IPS-18c (cell line): ENCODE measurements around the gene CACNA2D2.

Experiments
- H3K4me3 ChIP-seq: 2 replicates; pipeline ENCODE4 v1.7.0; 2013; ENCODE audit warnings: low read depth, mild to moderate bottlenecking, low read length, moderate library complexity; ENCODE audit not compliant: insufficient read depth
- H3K9me3 ChIP-seq: one replicate; pipeline ENCODE4 v1.6.1; 2013; ENCODE audit warnings: mild to moderate bottlenecking, low read length, moderate library complexity; ENCODE audit not compliant: control insufficient read depth, insufficient read depth

The CACNA2D2 gene

GRCh38 chr3:50374363-50375257 is 128.8 kb downstream of the CACNA2D2 start:
- no peak overlapping the region for H3K4me3 ChIP-seq

GRCh38 chr3:50373146-50374051 is 130.0 kb downstream of the CACNA2D2 start:
- Histone ChIP-seq H3K4me3 (no peak overlapping the region), H3K9me3 (no peaks in the 10 kb centered on the region)

More at GRCh38 chr3:50374363-50375257, 128.8 kb downstream of the CACNA2D2 start:
- no peaks in the 10 kb centered on the region for H3K9me3 ChIP-seq

DNA sequence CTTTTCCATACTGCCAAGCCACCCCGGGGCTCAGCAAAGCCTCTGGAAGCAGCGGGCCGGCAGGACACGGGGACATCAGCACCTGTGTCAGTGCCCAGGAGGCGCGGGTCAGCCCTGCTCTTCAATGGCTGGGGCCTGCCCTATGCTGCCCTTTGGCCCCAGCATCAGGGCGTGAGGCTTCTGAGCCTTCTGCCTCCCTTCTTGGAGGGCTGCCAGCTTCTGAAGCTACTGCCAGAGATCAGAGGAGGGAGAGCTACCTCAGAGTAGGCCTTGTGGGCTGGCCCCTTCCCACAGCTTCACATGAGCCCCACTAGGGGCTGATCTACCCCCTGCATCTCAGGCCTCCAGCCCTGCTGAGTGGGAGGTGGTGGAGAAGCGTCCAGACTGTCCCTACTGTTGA is 131.1 kb downstream of the CACNA2D2 start:
- H3K9me3 ChIP-seq = no peaks in the 10 kb centered on the region
- no peak overlapping the region for H3K4me3 ChIP-seq

- Histone ChIP-seq H3K9me3 (no peaks in the 10 kb centered on the region), H3K4me3 (no peak overlapping the region)
Observed at GRCh38 chr3:50371133-50371685, 132.2 kb downstream of the CACNA2D2 start.

GRCh38 chr3:50370594-50370993 is 132.8 kb downstream of the CACNA2D2 start:
- Histone ChIP-seq H3K4me3 (no peak overlapping the region), H3K9me3 (no peaks in the 10 kb centered on the region)

DNA sequence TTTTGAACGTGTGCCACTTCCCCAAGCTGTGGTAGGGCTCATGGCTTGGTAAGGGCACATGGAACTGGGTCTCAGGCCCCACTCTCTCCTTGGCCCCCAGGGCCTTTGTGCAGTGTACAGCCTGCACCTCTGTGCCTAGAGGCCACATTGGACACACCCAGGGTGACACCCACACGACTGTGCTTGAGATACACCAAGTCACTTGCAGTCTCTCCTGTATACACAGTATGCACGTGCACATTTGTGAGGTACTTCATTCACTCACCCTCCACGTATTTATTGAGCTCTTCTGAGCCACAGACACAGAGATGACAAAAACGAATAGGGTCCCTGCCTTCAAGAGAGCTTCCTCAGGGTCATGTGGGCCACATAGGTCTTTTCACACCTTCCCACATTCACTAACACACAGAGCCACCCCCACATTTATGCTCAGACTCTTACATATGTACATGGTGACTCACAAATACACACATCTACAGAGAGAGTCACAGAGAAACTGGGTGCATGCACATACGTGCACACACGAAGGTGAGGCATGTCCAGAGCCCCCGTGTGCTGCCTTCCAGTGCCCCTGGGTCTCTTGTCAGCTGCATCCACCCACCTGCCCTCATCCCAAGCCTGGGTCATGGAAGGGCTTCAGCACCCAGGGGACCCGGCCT is 134.3 kb downstream of the CACNA2D2 start:
- Histone ChIP-seq H3K4me3 (no peak overlapping the region), H3K9me3 (no peaks in the 10 kb centered on the region)

DNA sequence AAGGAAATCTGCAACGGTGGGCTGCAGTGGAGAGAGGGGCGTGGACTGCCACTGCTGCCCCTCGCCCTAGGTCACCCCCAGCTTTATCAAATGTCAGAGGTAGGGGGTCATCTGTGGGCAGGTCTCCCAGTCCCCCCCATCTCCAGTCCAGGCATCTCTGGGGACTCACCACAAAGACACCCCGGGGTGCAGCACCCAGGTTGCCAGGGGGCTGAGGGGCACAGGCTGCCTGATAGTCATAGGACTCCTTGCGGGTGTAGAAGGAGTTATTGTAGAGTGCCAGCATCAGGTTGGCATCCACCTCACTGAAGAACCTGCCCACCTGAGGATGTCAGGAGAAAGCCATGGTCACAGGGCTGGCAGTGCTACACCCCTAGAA is 137.6 kb downstream of the CACNA2D2 start:
- Histone ChIP-seq H3K9me3 (no peaks in the 10 kb centered on the region), H3K4me3 (peak overlapping the region; percentile 63)

DNA sequence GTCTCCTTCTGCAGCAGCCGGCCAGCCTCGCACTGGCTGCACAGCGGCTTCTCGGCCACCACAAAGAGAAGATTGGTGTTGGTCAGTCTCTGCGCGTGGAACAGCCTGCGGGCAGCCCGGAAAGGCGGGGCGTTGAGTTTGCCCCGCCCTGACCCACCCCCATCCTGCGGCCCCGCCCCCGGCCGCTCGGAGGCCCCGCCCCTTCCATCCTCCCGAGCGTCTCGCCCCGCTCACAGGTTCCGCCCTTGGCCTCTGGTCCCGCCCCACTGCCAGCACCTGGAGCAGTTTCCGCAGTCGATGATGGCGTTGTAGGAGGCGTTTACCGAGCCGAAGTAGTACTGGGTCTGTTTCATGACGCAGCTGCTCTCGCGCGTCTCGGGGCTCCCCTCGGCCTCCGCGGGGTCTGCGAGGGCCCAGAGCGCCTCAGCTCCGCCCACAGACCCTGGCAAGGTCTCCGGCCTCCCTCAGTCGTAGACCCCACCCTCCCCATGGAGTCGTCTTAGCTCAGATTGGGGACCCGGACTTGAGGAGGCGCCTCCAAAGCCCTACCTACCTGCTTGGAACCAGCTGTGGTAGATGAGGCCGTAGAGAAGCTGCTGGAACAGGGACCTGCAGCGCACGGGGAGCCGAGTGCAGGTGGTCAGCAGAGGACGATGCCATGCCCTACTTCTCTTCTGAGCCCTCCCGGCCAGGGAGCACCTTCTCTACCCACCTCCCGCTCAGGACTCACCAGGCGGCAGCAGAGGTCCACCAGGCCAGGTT is 138.2 kb downstream of the CACNA2D2 start:
- Histone ChIP-seq H3K9me3 (no peaks in the 10 kb centered on the region), H3K4me3 (peak overlapping the region; percentile 63)

DNA sequence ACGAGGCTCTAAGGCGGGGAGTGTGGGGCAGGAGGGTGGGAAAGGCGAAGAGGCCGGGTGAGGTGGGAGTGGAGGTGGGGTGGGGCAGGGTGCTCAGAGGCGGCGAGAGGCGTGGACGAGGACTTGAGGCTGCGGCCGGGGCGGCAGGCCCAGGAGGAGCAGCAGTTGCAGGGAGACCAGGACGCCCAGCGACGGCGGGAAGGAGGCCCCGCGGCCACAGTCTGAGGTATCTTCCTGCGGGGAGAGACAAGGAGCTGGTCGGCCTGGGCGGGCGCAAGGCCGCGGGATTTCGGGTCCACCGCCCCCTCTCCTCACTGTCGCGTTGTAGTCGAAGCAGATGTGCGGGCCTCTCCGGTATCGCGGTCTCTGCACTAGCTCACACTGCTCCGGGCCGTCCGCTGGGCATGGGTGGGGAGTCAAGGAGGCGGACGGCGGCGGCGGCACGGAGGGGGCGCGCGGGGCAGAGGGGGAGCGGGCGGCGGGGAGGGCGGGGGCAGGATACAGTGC is 138.8 kb downstream of the CACNA2D2 start:
- Histone ChIP-seq H3K9me3 (no peaks in the 10 kb centered on the region), H3K4me3 (peak overlapping the region; percentile 63)

GRCh38 chr3:50359760-50360110 is 143.7 kb downstream of the CACNA2D2 start:
- Histone ChIP-seq H3K9me3 (peaks cover 2% of the 10 kb centered on the region), H3K4me3 (peak overlapping the region; percentile 35)

DNA sequence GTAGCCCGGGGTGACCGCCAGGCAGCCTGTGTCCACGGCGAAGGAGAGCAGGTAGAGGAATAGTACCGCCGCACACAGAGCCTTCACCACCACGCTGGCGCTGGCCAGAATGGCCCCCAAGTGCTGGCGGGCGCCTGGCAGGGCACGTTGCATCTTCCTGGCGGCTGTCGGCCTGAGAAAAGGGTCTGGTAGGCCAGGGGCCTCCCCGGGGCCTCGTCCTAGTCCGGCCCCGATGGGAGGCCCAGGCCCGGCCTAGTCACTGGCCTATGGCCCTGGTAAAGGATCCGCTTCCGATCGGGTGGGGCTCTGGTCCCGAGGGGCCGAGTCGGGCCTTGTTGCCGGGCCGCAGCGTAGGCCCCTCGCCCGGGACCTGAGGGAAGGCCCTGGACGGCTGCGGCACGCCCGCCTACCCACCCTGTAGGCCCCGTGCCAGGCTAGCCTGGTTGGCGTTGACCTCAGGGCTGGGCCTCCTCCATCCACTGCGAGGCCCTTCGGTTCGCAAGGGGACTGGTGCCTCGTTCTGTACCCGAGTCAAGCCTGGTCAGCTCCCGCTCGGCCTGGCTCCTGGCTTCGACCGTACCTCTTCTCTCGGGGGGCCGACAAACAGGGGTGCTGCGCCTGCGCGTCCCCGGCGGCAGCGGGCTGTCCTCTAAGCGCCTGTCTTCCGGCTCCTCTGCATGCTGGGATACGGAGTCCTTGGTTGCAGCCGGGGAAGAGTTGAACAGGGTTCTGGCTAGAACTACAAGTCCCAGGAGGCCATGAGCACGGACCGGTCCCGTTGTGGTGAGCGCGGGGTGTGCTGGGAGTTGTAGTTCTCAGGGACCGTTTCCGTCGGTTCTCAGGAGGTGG is 144.3 kb downstream of the CACNA2D2 start, which contains the start of gene TMEM115:
TSS of gene TMEM115 (minus strand) at position 611 of the 849 bp plus-strand sequence. CDS start at position 153, 458 bp downstream.
- peak within 1 kb of the TSS; percentile 84 for H3K4me3 ChIP-seq
- peaks cover 2% of the 10 kb centered on the region for H3K9me3 ChIP-seq

DNA sequence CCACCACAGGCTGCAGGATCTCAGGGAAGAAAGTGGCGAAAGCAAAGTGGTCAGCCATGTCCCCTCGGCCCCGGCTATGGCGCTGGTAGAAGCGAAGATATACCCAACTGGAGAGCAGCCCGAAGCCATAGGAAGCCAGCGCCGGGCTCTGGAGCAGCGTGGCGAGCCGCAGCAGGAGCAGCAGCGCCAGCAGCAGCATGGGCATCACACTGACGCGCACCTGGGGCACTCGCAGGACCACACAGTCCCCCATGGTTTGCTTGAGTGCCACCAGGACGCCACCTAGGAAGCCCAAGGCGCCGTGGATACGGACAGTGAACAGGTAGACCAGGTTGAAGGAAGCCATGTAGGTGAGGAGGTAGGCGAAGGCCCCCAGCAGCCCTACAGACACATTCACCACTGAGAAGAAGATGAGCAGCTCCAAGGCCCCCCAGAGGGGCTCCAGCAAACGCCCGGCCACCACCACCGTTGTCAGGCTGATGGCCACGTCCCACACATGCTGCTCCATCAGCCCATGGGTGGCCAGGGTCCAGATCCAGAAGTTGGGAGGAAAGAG is 145.0 kb downstream of the CACNA2D2 start:
- Histone ChIP-seq H3K4me3 (peak overlapping the region; percentile 84), H3K9me3 (peaks cover 2% of the 10 kb centered on the region)

GRCh38 chr3:50357481-50357880 is 146.0 kb downstream of the CACNA2D2 start:
- H3K4me3 ChIP-seq = peak overlapping the region; percentile 84; the same call in 1 of the 2 replicates
- H3K9me3 ChIP-seq = peaks cover 2% of the 10 kb centered on the region

DNA sequence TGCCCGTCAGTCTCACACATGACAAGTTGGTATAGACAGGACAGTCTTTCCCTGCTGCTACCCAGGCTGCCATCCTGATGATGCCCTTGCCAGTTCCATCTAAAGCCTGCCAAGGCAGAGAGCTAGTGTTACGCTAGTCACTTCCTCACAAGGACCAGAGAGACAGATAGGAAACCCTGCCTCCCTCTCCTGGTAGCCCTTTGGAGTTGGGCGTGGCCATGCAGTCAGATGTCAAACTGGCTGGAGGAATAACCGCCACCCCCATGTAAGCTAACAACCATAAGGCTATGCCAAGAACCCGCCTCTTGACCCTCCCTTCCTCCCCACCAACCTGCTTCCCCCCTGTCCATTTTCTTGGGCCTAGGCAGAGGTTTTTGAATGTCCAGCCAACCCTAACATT is 146.9 kb downstream of the CACNA2D2 start:
- no peak overlapping the region for H3K4me3 ChIP-seq

DNA sequence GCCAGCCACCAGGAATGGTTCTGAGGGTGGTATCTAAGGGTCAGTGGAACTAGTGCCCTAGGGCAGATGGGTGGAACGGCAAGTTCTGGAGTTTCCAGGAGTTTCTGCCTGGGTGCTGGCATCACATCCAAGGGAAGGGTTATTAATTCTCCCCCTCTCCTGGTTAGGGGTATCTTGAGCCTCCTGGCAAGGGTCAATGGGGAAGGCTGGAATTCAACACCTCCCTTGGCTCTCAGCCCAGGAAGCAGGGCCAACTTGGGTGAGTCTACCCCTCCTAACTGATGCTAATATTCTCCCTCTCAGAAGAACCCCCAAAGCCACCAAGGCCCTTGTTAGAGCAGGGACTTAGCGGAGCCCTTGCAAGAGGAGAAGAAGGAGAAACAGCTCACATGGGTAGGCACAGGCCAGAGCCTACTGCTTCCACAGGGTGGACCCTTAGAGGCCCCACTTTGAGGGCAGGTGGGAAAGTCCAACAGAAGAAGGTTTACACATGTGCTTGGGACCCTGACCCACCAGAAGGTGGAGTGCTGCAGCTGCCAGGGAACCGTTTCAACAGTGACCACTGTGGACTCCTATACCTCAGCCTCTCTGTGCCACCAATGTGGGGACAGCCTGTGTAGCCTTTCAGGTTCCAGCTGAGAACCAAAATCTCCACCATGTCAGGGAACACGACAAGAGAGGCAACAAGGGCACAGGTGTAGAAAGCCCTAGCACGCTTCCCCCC is 147.4 kb downstream of the CACNA2D2 start:
- no peak overlapping the region for H3K4me3 ChIP-seq
- H3K9me3 ChIP-seq = peaks cover 2% of the 10 kb centered on the region

More for the DNA sequence above, 146.9 kb downstream of the CACNA2D2 start:
- H3K9me3 ChIP-seq = peaks cover 2% of the 10 kb centered on the region
